Fibroblast of skin of back (primary cell): ENCODE data around the gene TNS4.

Experiments used
- DNase-seq: peaks from one replicate; pipeline ENCODE4 v3.0.0-alpha.2; 2013

Gene TNS4

GRCh38 chr17:40490289-40490853 is 11.1 kb downstream of the TNS4 start:
- peak; percentile 71 for DNase-seq

GRCh38 chr17:40487371-40488020 is 13.9 kb downstream of the TNS4 start:
- no peak for DNase-seq

DNA sequence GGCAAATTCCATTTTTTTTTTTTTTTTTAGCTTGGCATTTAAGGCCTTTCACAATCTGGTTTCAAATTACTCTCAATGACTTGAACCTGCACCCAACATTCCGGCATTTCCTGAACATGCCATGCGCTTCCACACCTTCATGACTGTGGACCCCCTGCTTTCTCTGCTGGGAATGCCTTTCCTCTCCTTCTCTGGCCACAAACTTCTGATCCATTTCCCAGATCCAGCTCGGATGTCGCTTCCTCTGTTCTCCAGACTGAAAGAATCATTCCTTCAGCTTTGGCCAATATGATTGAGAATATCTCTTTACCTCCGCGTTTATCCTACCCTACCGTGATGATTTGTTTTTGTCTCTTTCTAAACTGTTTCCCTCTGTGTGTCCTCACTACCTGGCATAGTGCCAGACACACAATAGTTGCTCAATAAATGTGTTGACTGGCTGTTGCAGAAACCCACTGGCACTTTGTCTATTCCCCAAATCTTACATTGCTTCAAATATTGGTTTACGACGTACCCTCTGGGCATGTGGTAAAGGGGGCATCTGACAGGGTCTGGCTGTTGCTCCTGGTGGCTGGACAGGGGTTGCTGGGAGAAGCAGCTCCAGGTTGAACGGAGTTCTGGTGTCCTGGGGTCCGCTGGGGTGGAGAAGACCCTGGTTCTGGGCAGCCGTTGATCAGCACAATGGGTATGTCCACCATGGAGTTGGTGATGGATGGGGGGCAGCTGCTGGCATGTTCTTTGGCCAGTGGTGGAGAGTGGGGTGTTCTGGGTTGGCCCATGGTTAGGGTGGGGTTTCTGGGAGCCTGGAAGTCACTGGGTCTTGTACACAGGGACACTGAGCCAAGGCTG is 14.7 kb downstream of the TNS4 start:
- DNase-seq: peak; percentile 76

DNA sequence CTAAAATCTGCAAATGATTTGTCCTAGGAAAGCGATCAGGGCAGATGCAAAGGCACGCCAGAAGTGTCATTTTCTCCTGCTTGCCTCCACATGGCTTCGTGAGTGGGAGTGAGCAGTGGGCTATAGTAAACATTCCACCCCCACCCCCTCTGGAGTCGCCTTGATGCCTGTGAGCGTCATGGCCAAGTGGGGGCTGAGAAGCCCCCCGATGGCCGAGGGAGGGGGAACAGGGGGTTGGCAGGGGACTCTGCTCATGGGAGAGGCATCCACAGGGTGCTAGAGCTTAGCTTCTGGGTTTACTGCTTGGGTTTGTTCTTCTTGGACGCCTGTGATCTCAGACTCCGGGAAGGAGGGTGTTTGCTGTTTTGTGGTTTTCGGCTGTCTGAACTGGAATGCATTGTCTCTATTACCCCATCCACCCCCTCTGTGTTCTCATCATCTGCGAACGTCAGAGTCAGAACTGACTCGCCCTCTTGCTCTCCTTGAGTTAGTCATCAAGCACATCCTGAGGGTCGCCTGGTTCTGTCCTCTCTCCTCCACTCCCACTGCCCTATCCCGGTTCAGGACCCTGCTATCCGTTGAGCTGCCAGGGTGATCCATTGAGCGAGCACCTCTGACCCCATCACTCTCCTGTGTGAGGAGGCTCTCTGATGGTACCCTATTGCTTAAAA is 15.4 kb downstream of the TNS4 start:
- DNase-seq: peak; percentile 99

DNA sequence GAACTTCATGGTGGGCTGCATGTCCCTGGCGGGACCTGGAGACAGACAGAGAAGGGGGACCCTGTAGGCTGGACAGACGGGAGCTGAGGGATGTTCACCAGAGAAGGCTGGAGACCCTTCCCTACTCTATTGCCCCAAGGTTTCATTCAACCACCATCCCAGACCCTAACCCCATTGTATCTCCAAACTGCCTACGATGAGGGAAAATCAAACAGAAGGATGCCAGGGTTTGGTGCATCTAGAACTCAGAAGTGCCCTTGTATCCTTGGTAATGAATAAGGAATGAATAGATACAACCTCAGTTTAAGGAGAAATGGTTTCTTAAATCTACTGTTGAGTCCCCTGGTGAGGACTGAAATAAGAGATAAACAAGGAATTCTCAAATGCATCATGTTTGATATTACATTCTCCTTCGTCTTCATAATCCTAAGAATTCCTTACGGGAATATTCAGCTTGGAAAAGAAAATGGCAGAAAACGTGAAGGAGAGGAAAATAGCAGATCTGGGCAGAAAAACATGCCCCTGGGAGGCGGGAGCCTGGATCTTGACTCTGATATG is 16.4 kb downstream of the TNS4 start:
- no peak for DNase-seq

DNA sequence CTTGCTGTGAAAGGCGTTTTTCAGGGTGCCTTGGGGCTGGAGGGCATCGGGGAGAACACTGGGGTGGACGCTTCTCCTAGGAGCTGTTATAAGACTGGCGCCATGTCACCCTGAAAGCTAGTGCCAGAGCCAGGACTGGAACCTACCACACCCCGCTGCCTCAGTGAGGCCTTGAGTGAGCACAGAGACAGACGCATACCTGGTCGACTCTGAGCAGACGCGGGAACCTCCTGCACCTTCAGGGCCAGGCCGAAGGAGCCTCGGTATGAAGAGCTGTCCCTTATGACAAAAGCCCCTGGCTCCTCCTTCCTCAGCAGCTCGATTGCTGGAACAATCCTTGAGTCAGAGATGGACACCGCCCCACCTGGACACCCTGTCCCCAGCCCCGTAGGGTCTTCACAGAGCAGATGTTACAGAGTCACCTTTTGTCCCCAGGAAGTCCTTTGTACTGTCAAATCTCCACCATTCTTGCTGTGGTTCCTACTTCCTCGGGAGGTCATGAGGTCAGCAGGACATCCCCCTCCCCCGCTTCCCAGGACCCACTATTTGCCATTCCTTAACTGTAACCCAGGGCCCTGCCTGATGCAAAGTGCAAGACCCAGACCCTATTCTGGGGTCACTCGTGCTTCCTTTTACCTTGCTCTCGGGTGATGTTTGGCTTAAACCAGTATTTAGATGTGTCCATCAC is 17.0 kb downstream of the TNS4 start:
- no peak for DNase-seq

GRCh38 chr17:40483679-40484078 is 17.7 kb downstream of the TNS4 start:
- no peak for DNase-seq

DNA sequence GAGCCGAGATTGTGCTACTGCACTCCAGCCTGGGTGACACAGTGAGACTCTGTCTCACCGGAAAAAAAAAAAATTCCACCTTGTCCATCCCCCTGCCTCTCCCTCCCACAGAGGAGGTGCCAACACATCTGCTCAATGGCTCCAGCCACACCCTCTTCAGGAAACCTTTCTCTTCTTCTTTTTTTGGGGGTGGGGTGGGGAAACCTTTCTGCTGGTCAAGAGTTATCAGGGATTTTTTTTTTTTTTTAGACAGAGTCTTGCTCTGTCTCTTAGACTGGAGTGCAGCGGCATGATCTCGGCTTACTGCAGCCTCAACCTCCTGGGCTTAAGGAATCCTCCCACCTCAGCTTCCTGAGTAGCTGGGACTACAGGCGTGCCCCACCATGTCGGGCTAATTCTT is 18.7 kb downstream of the TNS4 start:
- no peak for DNase-seq

DNA sequence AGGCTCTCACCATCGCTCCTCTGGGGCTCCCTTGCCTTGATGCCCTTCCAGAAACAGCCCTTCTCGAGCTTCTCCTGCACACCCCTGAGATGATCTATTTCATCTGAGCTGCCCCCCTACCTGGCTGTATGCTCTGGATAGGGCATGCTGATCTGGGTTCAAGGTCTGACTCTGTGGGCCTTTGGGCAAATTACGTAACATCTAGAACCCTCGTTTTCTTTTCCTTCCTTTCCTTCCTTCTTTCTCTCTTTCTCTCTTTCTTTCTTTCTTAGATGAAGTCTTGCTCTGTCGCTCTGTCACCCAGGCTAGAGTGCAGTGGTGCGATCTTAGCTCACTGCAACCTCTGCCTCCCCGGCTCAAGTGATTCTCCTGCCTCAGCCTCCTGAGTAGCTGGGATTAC is 20.3 kb downstream of the TNS4 start:
- no peak for DNase-seq

DNA sequence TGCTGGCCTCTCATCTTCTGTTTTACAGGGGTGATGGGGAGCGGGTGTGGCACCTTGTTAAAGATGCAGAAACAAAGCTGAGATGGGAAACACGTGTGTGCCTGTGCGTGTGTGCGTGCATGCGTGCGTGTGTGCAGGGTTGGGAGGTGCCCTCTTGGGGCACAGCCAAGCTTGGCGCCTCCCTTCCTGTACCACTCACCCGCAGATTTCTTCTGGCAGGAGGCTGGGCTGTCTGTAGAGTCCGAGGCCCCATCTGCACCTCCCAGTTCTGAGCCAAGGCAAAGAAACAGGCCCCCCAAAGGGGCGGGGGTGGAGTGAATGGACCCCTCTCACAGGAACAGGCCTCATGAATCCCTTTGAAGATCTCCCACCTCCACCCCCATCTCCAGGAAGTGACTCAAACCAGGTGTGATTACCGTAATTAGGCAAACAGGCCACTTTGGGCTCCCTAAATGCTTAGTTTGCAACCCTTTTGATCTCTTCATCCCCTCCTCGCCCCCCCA is 20.9 kb downstream of the TNS4 start:
- DNase-seq: peak; percentile 67

GRCh38 chr17:40479754-40480480 is 21.5 kb downstream of the TNS4 start:
- DNase-seq: no peak

- no peak for DNase-seq
Measured at GRCh38 chr17:40478486-40478885, 22.9 kb downstream of the TNS4 start.

GRCh38 chr17:40477796-40478195 is 23.6 kb downstream of the TNS4 start:
- no peak for DNase-seq

DNA sequence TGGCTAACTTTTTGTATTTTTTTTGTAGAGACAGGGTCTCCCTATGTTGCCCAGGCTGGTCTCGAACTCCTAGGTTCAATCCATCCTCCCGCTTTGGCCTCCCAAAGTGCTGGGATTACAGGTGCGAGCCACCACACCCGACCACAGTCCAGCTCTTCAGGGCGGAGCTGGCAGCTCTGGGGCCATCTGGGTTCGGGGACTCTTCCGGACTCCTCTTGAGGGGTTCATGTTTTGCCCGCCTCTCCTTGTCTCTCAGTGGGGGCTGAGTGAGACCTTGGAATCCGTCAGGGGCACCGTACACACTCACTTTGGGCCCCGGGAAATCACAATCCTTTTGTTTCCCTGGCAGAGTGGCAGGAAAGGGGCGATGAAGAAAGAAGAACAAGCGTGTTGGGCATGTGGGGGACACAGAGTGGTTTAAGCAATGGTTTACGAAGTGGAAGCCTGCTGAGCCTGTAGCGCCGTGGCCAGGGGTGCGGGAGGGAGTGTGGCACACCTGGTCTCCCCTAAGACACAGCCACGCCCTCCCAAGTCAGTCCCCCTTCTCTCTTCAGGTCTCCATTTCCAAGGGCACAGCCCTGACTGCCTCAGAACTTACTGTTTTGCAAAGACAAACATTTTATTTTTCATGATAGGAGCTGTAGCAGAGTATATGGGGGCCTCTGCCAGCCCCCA is 26.1 kb downstream of the TNS4 start:
- no peak for DNase-seq

GRCh38 chr17:40474419-40475002 is 26.9 kb downstream of the TNS4 start:
- DNase-seq: no peak

GRCh38 chr17:40473573-40474365 is 27.7 kb downstream of the TNS4 start:
- no peak for DNase-seq

GRCh38 chr17:40472733-40473452 is 28.5 kb downstream of the TNS4 start:
- DNase-seq: peak; percentile 35

DNA sequence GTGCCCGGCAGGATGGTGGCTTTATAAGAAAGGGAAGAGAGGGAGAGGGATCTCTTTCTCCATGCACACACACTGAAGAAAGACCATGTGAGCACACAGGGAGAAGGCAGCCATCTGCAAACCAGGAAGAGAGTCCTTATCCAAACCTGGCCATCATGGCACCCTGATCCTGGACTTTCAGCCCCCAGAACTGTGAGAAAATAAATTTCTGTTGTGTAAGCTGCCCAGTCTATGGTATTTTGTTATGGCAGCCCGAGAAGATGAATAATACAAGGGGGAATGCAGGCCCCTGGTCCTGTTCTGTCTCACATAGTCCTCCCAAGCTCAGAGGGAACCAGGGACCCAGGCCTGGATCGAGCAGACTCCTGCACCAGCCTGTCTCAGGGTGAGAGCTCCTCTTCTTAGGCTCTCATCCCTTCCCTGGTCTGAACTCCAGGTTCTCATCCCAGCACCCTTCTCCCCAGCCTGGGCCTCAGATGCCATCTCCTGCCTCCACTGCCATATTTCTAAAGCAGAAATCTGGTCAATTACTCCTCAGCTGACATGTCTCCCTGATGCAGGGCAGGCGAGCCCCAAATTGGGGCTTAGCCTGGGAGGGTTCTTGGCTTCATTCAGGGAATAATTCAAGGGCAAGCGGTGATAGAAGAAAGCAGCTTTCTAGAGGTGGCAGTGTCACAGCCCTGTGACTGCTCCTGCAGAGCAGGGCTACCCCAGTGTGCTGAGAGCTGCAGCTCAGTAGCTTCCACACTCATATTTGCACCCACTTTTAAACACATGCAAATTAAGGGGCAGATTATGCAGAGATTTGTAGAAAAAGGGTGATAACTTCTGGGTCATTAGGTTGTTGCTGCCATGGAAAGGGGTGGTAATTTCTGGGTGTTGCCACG is 29.3 kb downstream of the TNS4 start:
- DNase-seq: peak; percentile 68
